A549 (cell line): ENCODE measurements around the gene MAU2. TPM values are rescaled to one million over a fixed set of nuclear protein-coding genes. Genes with fewer than 3 reads are reported as not detected.

ENCODE experiments used
- ATAC-seq, 2 experiments: fragments of 200-7000 bp in 1 of 2; fragments of >200 bp in 1 of 2; cut with Nextera tagmentation in 1 of 2; cut with Tn5 transposase in 1 of 2; 3 replicates each; pipeline versions ENCODE4 v1.8.0 to v1.9.1; 2018 to 2020; ENCODE audit warnings: mild to moderate bottlenecking in 1 of 2, moderate library complexity in 1 of 2
- CTCF ChIA-PET: fragments of 300-600 bp; sonication (Branson Sonifier 250); formaldehyde crosslinking; extraction: SDS; loops from one replicate; lab custom pipeline; 2021; ENCODE audit warnings: antibody characterized with exemption, inconsistent platforms; lab: Yijun Ruan, JAX
- POLR2A ChIA-PET: fragments of 350-600 bp; formaldehyde crosslinking; extraction: SDS; loops from one replicate; lab custom pipeline; 2021; ENCODE audit warnings: antibody characterized with exemption, inconsistent platforms; lab: Yijun Ruan, JAX
- DNase-seq, 2 experiments: peaks; one replicate each; pipeline versions ENCODE4 v3.0.0 to v3.0.0-alpha.2; 2011 to 2016; ENCODE audit warnings: low read depth in 1 of 2, low spot score in 1 of 2
- FAIRE-seq: peaks from 2 replicates; lab custom pipeline; 2011; peaks lifted over from hg19 to GRCh38; lab: Jason Lieb, UNC
- H3K27ac ChIP-seq, 2 experiments: fragments of >200 bp; sonication (Bioruptor Twin); formaldehyde crosslinking; 3 replicates each; pipeline ENCODE4 v1.5.1; 2016 to 2017
- H3K4me1 ChIP-seq: fragments of >200 bp; sonication (Bioruptor Twin); formaldehyde crosslinking; 3 replicates; pipeline ENCODE4 v1.6.1; 2016
- H3K4me2 ChIP-seq: fragments of >200 bp; sonication (Bioruptor Twin); formaldehyde crosslinking; 3 replicates; pipeline ENCODE4 v1.6.1; 2016
- H3K4me3 ChIP-seq: fragments of >200 bp; sonication (Bioruptor Twin); formaldehyde crosslinking; 3 replicates; pipeline ENCODE4 v1.5.1; 2016
- H3K9me3 ChIP-seq: fragments of >200 bp; sonication (Bioruptor Twin); formaldehyde crosslinking; 3 replicates; pipeline ENCODE4 v1.6.1; 2016
- BCL3 ChIP-seq: fragments of >200 bp; sonication (Bioruptor Twin); formaldehyde crosslinking; IDR thresholded peaks from 3 replicates; pipeline ENCODE4 v1.6.1; 2016
- BHLHE40 ChIP-seq: IDR thresholded peaks from 2 replicates; pipeline ENCODE4 v1.6.1; 2012; ENCODE audit warnings: low read depth, low read length, inconsistent platforms
- CBX2 ChIP-seq: fragments of 200-600 bp; sonication (generic); IDR thresholded peaks from 2 replicates; pipeline ENCODE4 v1.6.1; 2016; ENCODE audit warnings: low read depth, mild to moderate bottlenecking, borderline replicate concordance
- CBX8 ChIP-seq: fragments of 200-600 bp; sonication (generic); IDR thresholded peaks from 2 replicates; pipeline ENCODE4 v1.6.1; 2016
- CEBPB ChIP-seq, 2 experiments: fragments of >200 bp in 1 of 2; sonication (Bioruptor Twin) in 1 of 2; formaldehyde crosslinking in 1 of 2; IDR thresholded peaks; 2 replicates each; pipeline ENCODE4 v1.6.1; 2012 to 2016
- CHD4 ChIP-seq: fragments of 200-600 bp; sonication (generic); IDR thresholded peaks from 2 replicates; pipeline ENCODE4 v1.6.1; 2016; ENCODE audit warnings: antibody characterized with exemption, mild to moderate bottlenecking, borderline replicate concordance
- ELK1 ChIP-seq: fragments of 150-350 bp; IDR thresholded peaks from 2 replicates; pipeline ENCODE4 v1.6.1; 2014; ENCODE audit warnings: low read depth, mild to moderate bottlenecking, low read length
- FOXS1 ChIP-seq: fragments of 250-450 bp; sonication (Bioruptor Pico); IDR thresholded peaks from 2 replicates; pipeline ENCODE4 v1.5.0; 2020; ENCODE audit warnings: mild to moderate bottlenecking, moderate library complexity
- GATA3 ChIP-seq: IDR thresholded peaks from 2 replicates; pipeline ENCODE4 v1.6.1; 2012; ENCODE audit warnings: borderline replicate concordance
- HDAC2 ChIP-seq: fragments of 200-600 bp; sonication (generic); IDR thresholded peaks from 2 replicates; pipeline ENCODE4 v1.6.1; 2016
- HEYL ChIP-seq: fragments of 250-450 bp; sonication (Bioruptor Pico); IDR thresholded peaks from 2 replicates; pipeline ENCODE4 v1.8.0; 2021; ENCODE audit warnings: mild to moderate bottlenecking, moderate library complexity
- HOXB13 ChIP-seq: fragments of 250-450 bp; sonication (Bioruptor Pico); IDR thresholded peaks from 2 replicates; pipeline ENCODE4 v1.5.0; 2020; ENCODE audit warnings: low read depth, mild to moderate bottlenecking, moderate library complexity
- HOXB5 ChIP-seq: fragments of 250-450 bp; sonication (Bioruptor Pico); IDR thresholded peaks from 2 replicates; pipeline ENCODE4 v1.5.0; 2020; ENCODE audit warnings: mild to moderate bottlenecking, moderate library complexity
- JUNB ChIP-seq: fragments of >200 bp; sonication (Bioruptor Twin); formaldehyde crosslinking; IDR thresholded peaks from 2 replicates; pipeline ENCODE4 v1.6.1; 2016
- MAFK ChIP-seq: fragments of 450-650 bp; IDR thresholded peaks from 2 replicates; pipeline ENCODE4 v1.6.1; 2014; ENCODE audit not compliant: partially characterized antibody
- MAX ChIP-seq: IDR thresholded peaks from 2 replicates; pipeline ENCODE4 v1.6.1; 2012
- MAZ ChIP-seq: fragments of 150-350 bp; IDR thresholded peaks from 2 replicates; pipeline ENCODE4 v1.6.1; 2014; ENCODE audit warnings: antibody characterized with exemption, low read depth, low read length, borderline replicate concordance
- NFE2L2 ChIP-seq: fragments of 150-350 bp; conservative IDR thresholded peaks from 2 replicates; pipeline ENCODE4 v1.6.1; 2014; ENCODE audit warnings: low read length
- NPAS2 ChIP-seq: fragments of 250-450 bp; sonication (Bioruptor Pico); IDR thresholded peaks from 2 replicates; pipeline ENCODE4 v1.8.0; 2022; ENCODE audit warnings: mild to moderate bottlenecking, moderate library complexity, borderline replicate concordance
- POLR2AphosphoS2 ChIP-seq: conservative IDR thresholded peaks from 2 replicates; pipeline ENCODE4 v1.6.1; 2012; ENCODE audit warnings: low read length, improper control_type of control experiment, inconsistent platforms
- RAD21 ChIP-seq, 2 experiments: fragments of >200 bp in 1 of 2; sonication (Bioruptor Twin) in 1 of 2; formaldehyde crosslinking in 1 of 2; IDR thresholded peaks in 1 of 2; conservative IDR thresholded peaks in 1 of 2; 2 replicates in 1 of 2; 3 replicates in 1 of 2; pipeline ENCODE4 v1.6.1; 2012 to 2018; ENCODE audit warnings: inconsistent platforms in 1 of 2
- REST ChIP-seq: fragments of 200-600 bp; sonication (generic); IDR thresholded peaks from 2 replicates; pipeline ENCODE4 v1.6.1; 2016; ENCODE audit warnings: antibody characterized with exemption, mild to moderate bottlenecking, moderate library complexity
- RFX5 ChIP-seq: fragments of 450-650 bp; IDR thresholded peaks from 2 replicates; pipeline ENCODE4 v1.7.1; 2014; ENCODE audit warnings: antibody characterized with exemption, mild to moderate bottlenecking, moderate library complexity
- RNF2 ChIP-seq: fragments of 200-600 bp; sonication (generic); IDR thresholded peaks from 2 replicates; pipeline ENCODE4 v1.6.1; 2016; ENCODE audit warnings: low read depth, mild to moderate bottlenecking, antibody characterized with exemption, moderate library complexity, borderline replicate concordance
- TP53 ChIP-seq: fragments of 250-450 bp; sonication (Bioruptor Pico); IDR thresholded peaks from 2 replicates; pipeline ENCODE4 v1.5.0; 2021; ENCODE audit warnings: mild to moderate bottlenecking, moderate library complexity
- WGBS: methylation state at CpG from one replicate; pipeline ENCODE4 v1.1.6; 2017; ENCODE audit errors: missing lambda C conversion rate; 5-methylcytosine and 5-hydroxymethylcytosine counted together
- polyA plus RNA-seq, 4 experiments: library from polyadenylated mRNA; depleted of rRNA in 3 of 4; stranded (reverse); fragments of >200 nt; fragmentation: RNase III in 1 of 4; extraction: RNeasy Plus Mini Kit Qiagen cat#74134 plus additional on column Dnase treatment in 1 of 4; gene quantifications; 2 replicates in 3 of 4; 3 replicates in 1 of 4; pipeline ENCODE4 v1.2.3, GENCODE V29; 2011 to 2017

MAU2 gene
- polyA plus RNA-seq, 2 of the 4 experiments (the other 2 are of a cell fraction) = 8.5 to 11.5 TPM

GRCh38 chr19:19274146-19274545 is 46.5 kb upstream of the MAU2 start:
- Histone ChIP-seq H3K27ac (no peak overlapping the region), H3K9me3 (no peaks in the 10 kb centered on the region), H3K4me3 (no peak overlapping the region), H3K4me1 (no peaks in the 10 kb centered on the region), H3K4me2 (no peak overlapping the region)
- no peak for TF ChIP-seq FOXS1 (CRISPR knock-in tag)
- TF ChIP-seq CBX8 = no peak
- no peak for TF ChIP-seq NPAS2 (CRISPR knock-in tag)
- no peak for TF ChIP-seq HDAC2
- TF ChIP-seq MAZ = no peak
- no peak for TF ChIP-seq REST
- TF ChIP-seq HOXB13 (CRISPR knock-in tag) = no peak
- TF ChIP-seq POLR2AphosphoS2 = no peak
- TF ChIP-seq CEBPB (IDR thresholded peaks at IDR 0.05) = no peak
- TF ChIP-seq RAD21 (conservative IDR thresholded peaks at IDR 0.05 in 1 of 2, IDR thresholded peaks at IDR 0.05 in 1 of 2) = no peak
- no peak for TF ChIP-seq TP53 (CRISPR knock-in tag)
- no peak for TF ChIP-seq RNF2
- TF ChIP-seq ELK1 = no peak
- TF ChIP-seq HEYL (CRISPR knock-in tag) = no peak
- TF ChIP-seq MAFK = no peak
- no peak for TF ChIP-seq MAX
- no peak for TF ChIP-seq JUNB
- TF ChIP-seq CBX2 = no peak
- ATAC-seq (no peak), FAIRE-seq (no peak), DNase-seq (no peak)
- ChIA-PET POLR2A (no interaction called here), CTCF (interaction anchor here (0.6 kb wide), 2 partner anchors 29 to 71 kb away, joined by 3 read pairs; partner anchors contain the start of gene NR2C2AP)
- WGBS = 84% methylated on average over 8 of the region's 8 CpGs

- H3K9me3 ChIP-seq = no peaks in the 10 kb centered on the region
- CTCF ChIA-PET = interaction anchor here (0.6 to 0.9 kb wide), 2 partner anchors 50 to 72 kb away, joined by 3 read pairs; partner anchors contain the start of gene NR2C2AP
- WGBS = 93% methylated on average over 3 of the region's 9 CpGs
- POLR2A ChIA-PET = no interaction called here
- TF ChIP-seq CBX8 (no peak), NFE2L2 (no peak), GATA3 (no peak), RFX5 (no peak), BHLHE40 (no peak), CHD4 (no peak), BCL3 (no peak), POLR2AphosphoS2 (no peak), MAFK (no peak), HOXB13 (CRISPR knock-in tag) (no peak), ELK1 (no peak), JUNB (no peak), HOXB5 (CRISPR knock-in tag) (no peak)
- no peak overlapping the region for H3K27ac ChIP-seq
- no peak overlapping the region for H3K4me2 ChIP-seq
- DNase-seq = no peak
- ATAC-seq = no peak
- no peaks in the 10 kb centered on the region for H3K4me1 ChIP-seq
- FAIRE-seq = no peak
- H3K4me3 ChIP-seq = no peak overlapping the region
Measured at GRCh38 chr19:19274716-19275565, 45.7 kb upstream of the MAU2 start.
